GM19351 (cell line): ENCODE results near the gene LAX1.
"Not testable (repeated sequence)": the region's sequence is repeated elsewhere in the genome, so short reads cannot be mapped to it uniquely, and the experiment has no call there.

Experiments
- ATAC-seq: cut with Tn5 transposase; IDR thresholded peaks from one replicate; pipeline ENCODE4 v1.9.1; 2021; ENCODE audit warnings: mild to moderate bottlenecking, moderate library complexity; ENCODE audit not compliant: unreplicated experiment

LAX1 gene

GRCh38 chr1:203764105-203765028, 616 bp upstream of the LAX1 start:
- peak; percentile 25 for ATAC-seq

GRCh38 chr1:203768256-203768655, 3.3 kb downstream of the LAX1 start:
- ATAC-seq, result no peak

GRCh38 chr1:203769505-203770343, 4.7 kb downstream of the LAX1 start:
- ATAC-seq, result no peak

GRCh38 chr1:203771901-203772301, 6.9 kb downstream of the LAX1 start:
- ATAC-seq, result no peak

GRCh38 chr1:203772836-203773235, 7.9 kb downstream of the LAX1 start:
- no peak for ATAC-seq

DNA sequence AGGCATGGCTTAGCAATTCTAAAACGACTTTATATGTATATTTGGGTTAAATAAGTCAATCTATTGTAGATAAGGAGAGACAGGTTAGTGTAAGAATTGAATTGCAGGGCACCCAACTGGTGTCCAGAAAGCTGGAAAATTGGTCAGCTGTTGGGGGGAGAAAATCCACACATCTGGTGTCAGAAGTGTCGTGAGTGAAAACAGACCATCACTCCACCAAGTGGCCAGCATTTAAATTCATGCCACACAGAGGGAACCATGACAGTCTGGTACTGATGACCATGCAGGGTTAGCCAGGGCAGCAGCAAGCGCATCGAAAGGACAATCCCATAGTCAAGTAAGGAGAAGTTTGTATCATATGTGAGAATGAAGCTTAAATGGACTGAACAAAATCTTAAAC, 11.7 kb downstream of the LAX1 start:
- no peak for ATAC-seq

DNA sequence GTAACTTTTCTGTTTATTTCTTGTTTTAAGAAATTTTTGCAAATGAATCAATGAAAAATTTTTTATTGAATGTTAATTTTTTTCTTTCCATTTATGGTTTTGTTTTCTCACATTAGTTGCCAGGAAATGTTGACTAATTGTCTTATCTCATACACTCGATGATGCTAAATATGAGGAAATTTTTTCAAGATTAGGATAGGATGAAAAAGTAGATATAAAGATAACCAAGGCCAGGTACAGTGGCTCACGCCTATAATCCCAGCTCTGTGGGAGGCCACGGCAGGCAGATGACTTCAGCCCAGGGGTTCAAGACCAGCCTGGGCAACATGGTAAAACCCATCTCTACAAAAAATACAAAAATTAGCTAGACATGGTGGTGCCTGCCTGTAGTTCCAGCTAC, 12.6 kb downstream of the LAX1 start:
- ATAC-seq, result no peak

GRCh38 chr1:203778146-203778545, 13.2 kb downstream of the LAX1 start:
- ATAC-seq, result no peak

- no peak for ATAC-seq
Observed at GRCh38 chr1:203778789-203779188, 13.8 kb downstream of the LAX1 start.

DNA sequence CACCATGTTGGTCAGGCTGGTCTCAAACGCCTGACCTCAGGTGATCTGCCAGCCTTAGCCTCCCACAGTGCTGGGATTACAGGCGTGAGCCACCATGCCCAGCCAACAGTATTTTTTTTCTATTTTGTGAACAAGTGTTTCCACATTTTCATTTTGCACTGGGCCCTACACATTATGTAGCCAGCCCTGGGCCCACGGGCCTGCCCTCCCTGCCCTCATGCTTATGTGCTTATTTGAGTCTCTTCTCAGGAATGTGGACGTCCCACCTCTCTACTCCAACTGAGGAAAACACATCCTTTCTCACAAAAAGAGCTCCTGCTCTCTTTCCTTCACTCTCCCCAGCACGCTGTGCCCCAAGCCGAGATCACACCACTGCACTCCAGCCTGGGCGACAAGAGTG, 17.0 kb downstream of the LAX1 start:
- no peak for ATAC-seq

- no peak for ATAC-seq
Observed at GRCh38 chr1:203789966-203790365, 25.0 kb downstream of the LAX1 start.

DNA sequence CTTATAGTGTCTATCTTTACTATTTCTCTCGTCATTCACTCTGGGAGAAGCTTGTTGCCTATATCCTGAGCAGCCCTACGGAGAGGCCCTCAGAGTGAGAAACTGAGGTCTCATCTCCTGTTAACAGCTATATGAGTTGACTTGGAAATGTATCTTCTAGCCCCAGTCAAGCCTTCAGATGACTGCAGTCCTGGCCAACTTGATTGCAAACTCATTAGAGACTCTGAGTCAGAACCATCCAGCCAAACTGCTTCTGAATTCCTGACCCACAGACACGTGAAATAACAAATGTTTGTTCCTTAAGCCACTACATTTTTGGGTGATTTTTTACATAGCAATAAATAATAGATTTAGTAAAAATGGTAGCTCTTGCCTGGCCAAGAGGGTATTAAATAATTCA, 26.5 kb downstream of the LAX1 start:
- ATAC-seq, result no peak

GRCh38 chr1:203792486-203792885, 27.5 kb downstream of the LAX1 start:
- no peak for ATAC-seq

DNA sequence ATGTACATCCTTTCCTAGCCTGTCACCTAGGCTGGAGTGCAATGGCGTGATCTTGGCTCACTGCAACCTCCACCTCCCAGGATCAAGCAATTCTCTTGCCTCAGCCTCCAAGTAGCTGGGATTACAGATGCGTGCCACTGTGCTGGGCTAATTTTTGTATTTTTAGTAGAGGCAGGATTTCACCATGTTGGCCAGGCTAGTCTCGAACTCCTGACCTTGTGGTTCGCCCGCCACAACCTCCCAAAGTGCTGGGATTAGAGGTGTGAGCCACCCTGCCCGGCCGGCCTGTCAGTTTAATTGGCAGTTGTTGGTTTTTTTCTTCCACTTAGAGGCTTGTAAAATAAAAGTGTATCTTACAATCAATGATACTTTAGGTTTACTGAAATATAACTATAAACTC, 28.6 kb downstream of the LAX1 start:
- not testable (repeated sequence) for ATAC-seq

GRCh38 chr1:203794764-203795440, 29.9 kb downstream of the LAX1 start:
- ATAC-seq, result no peak

GRCh38 chr1:203795441-203796235, 30.7 kb downstream of the LAX1 start, which contains the start of the genes ZBED6 and ZC3H11A:
Gene ZBED6, plus strand, starts transcription at chr1:203795623. Its CDS starts 1,900 bp downstream, at chr1:203797523.
Gene ZC3H11A, plus strand, starts transcription at chr1:203795623. Its CDS starts 21,448 bp downstream, at chr1:203817071.
- peak; percentile 98 for ATAC-seq

DNA sequence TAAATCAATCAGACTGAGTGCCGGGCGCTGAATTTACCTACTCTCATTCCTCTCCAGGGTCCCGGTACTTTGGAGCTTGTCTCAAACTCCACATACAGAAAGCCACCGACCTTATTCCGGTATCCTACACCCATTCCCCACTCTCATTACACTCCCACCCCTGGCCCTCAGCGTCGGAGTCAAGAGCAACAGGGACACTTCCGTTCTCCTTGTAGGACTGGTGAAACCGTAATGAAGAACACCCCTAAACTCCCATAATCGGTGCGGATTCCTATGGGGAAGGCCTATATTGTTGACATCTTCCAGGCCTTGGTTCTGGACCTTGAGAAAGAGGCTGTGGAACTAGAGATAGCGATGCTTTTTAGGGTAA, 31.2 kb downstream of the LAX1 start:
- ATAC-seq, result no peak

DNA sequence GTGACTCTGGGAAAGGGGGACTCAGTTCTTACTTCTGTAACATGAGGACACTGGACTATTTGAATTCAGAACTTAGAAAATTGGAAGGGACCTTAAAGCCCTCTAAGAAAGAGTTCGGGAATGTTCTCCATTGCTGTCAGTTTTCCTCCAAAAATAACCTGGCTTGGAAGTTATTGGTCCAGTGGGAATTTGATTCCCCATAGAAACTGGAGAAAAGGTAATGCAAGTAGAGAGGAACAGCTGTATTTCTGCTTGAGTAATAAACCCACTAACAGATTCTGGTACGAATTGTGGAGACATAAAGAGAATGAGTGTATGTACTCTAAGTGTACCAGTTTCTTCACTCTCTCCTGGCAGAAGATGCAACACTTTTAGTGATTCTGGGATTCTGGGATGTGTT, 32.2 kb downstream of the LAX1 start:
- ATAC-seq, result no peak

DNA sequence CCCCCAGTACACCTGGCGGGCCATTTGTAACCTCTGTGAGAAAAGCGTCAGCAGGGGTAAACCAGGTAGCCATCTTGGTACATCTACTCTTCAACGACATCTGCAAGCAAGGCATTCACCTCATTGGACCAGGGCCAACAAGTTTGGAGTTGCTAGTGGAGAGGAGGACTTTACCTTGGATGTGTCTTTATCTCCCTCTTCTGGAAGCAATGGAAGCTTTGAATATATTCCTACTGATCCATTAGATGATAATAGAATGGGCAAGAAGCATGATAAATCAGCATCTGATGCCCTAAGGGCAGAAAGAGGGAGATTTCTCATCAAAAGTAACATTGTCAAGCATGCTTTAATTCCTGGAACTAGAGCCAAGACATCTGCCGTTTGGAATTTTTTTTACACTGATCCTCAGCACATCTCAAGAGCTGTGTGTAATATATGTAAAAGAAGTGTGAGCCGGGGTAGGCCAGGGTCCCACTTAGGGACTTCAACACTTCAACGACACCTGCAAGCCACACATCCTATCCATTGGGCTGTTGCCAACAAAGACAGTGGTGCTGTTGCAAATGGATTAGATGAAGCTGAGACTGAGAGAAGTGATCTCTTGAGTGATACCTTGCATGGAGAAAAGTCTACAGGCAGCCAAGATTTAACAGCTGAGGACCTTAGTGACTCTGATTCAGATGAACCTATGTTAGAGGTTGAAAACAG, 33.1 kb downstream of the LAX1 start:
- ATAC-seq, result no peak

DNA sequence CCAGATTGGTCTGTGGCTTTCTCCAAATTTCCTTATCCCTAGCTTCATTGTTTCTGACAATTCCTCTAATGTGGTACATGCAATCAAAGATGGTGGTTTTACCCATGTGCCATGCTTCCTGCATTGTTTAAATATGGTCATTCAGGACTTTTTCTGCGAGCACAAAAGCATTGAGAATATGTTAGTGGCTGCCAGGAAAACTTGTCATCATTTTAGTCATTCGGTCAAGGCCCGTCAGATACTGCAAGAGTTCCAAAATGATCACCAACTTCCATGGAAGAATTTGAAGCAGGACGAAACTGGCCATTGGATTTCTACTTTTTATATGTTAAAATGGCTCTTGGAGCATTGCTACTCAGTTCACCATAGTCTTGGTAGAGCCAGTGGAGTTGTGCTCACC, 34.2 kb downstream of the LAX1 start:
- ATAC-seq, result no peak
